Natural killer cell (primary cell): Measurements from ENCODE around the gene KRTAP5-2. TPM values are rescaled to one million over a fixed set of nuclear protein-coding genes. Genes with fewer than 3 reads are reported as not detected.
A peak's percentile ranks its signal among the peaks of the same experiment; 100 is the strongest.
"Not testable (repeated sequence)": the region's sequence is repeated elsewhere in the genome, so short reads cannot be mapped to it uniquely, and the experiment has no call there.

Source experiments
- ATAC-seq, 3 donors: fragments of 150-1000 bp in 2 of 3; fragments of 200-7000 bp in 1 of 3; cut with Tn5 transposase; 1 replicate in 1 of 3; 2 replicates in 2 of 3; pipeline ENCODE4 v1.10.0; 2021; ENCODE audit warnings: mild to moderate bottlenecking in 2 of 3, moderate library complexity in 2 of 3
- DNase-seq, 2 donors: peaks; one replicate each; pipeline versions ENCODE4 v3.0.0 to v3.0.0-alpha.2; 2013 to 2021; ENCODE audit warnings: mixed read lengths in 1 of 2
- H3K27ac ChIP-seq: one replicate; pipeline ENCODE4 v1.5.1; 2013; ENCODE audit warnings: mild to moderate bottlenecking, low read length
- H3K27me3 ChIP-seq: one replicate; pipeline ENCODE4 v1.6.1; 2013; ENCODE audit warnings: low read length; ENCODE audit not compliant: control insufficient read depth, insufficient read depth
- H3K36me3 ChIP-seq: one replicate; pipeline ENCODE4 v1.6.1; 2013; ENCODE audit warnings: low read length; ENCODE audit not compliant: control insufficient read depth, insufficient read depth
- H3K4me1 ChIP-seq: one replicate; pipeline ENCODE4 v1.6.1; 2013; ENCODE audit warnings: low read length; ENCODE audit not compliant: control insufficient read depth, insufficient read depth
- H3K4me3 ChIP-seq: one replicate; pipeline ENCODE4 v1.5.1; 2013; ENCODE audit warnings: low read length
- H3K9me3 ChIP-seq: one replicate; pipeline ENCODE4 v1.6.1; 2013; ENCODE audit warnings: low read length; ENCODE audit not compliant: control insufficient read depth, insufficient read depth
- H3K27ac Mint-ChIP-seq, 2 donors: one replicate each; pipeline ENCODE4 v1.8.0; 2022; ENCODE audit warnings: mild to moderate bottlenecking in 2 of 2, mixed read lengths in 2 of 2, moderate library complexity in 1 of 2
- H3K27me3 Mint-ChIP-seq, 2 donors: one replicate each; pipeline ENCODE4 v1.8.0; 2022; ENCODE audit warnings: low read depth in 2 of 2, mixed read lengths in 2 of 2
- H3K36me3 Mint-ChIP-seq: one replicate; pipeline ENCODE4 v1.8.0; 2022; ENCODE audit warnings: mixed read lengths
- H3K4me1 Mint-ChIP-seq, 2 donors: one replicate each; pipeline ENCODE4 v1.8.0; 2022; ENCODE audit warnings: mixed read lengths in 2 of 2
- H3K4me3 Mint-ChIP-seq: one replicate; pipeline ENCODE4 v1.8.0; 2022; ENCODE audit warnings: mild to moderate bottlenecking, moderate library complexity, mixed read lengths
- H3K9me3 Mint-ChIP-seq, 2 donors: one replicate each; pipeline ENCODE4 v1.8.0; 2022; ENCODE audit warnings: mixed read lengths in 2 of 2
- CTCF ChIP-seq: fragments of 200-600 bp; IDR thresholded peaks from one replicate; pipeline ENCODE4 v1.8.0; 2022; ENCODE audit warnings: antibody characterized with exemption
- WGBS: methylation state at CpG from one replicate; pipeline ENCODE4 v1.1.7; 2013; ENCODE audit warnings: missing lambda C conversion rate; ENCODE audit not compliant: insufficient coverage; 5-methylcytosine and 5-hydroxymethylcytosine counted together
- intact Hi-C: fragments of 100-400 bp; cut with micrococcal nuclease; formaldehyde crosslinking; loops from one replicate; pipeline ENCODE4 v1.14.2; 2022
- total RNA-seq, 4 donors: library from RNA; stranded (reverse); fragments of 120-200 nt in 1 of 4; gene quantifications; one replicate each; pipeline versions ENCODE4 v1.2.3 to v1.2.4, GENCODE V29; 2013 to 2022

Gene KRTAP5-2
- total RNA-seq, 3 donors from 2014 or later (not counting 1 experiment from before 2014, with no cell fraction given) = not detected

- Mint-ChIP-seq H3K27me3 (peaks cover 27 to 29% of the 10 kb centered on the region in 2 donors), H3K4me1 (peaks cover 20 to 22% of the 10 kb centered on the region in 2 donors), H3K4me3 (no peak overlapping the region), H3K27ac (no peak overlapping the region), H3K36me3 (no peaks in the 10 kb centered on the region), H3K9me3 (no peaks in the 10 kb centered on the region)
- Histone ChIP-seq H3K4me1 (peaks cover 23% of the 10 kb centered on the region), H3K27ac (no peak overlapping the region), H3K36me3 (no peaks in the 10 kb centered on the region), H3K4me3 (no peak overlapping the region), H3K27me3 (no peaks in the 10 kb centered on the region), H3K9me3 (no peaks in the 10 kb centered on the region)
- ATAC-seq (no peak), DNase-seq (no peak)
- 85% methylated on average over 8 of the region's 9 CpGs for WGBS
- intact Hi-C loops = no loop called here
- no peak for TF ChIP-seq CTCF
Observed at GRCh38 chr11:1592628-1593027, 5.5 kb downstream of the KRTAP5-2 start.

GRCh38 chr11:1589996-1590395 lies 8.1 kb downstream of the KRTAP5-2 start:
- Histone ChIP-seq H3K27ac (no peak overlapping the region), H3K4me3 (no peak overlapping the region), H3K27me3 (no peaks in the 10 kb centered on the region), H3K36me3 (no peaks in the 10 kb centered on the region), H3K9me3 (no peaks in the 10 kb centered on the region), H3K4me1 (peaks cover 29% of the 10 kb centered on the region)
- intact Hi-C loops = no loop called here
- Mint-ChIP-seq H3K36me3 (no peaks in the 10 kb centered on the region), H3K27me3 (peaks cover under 1 to 11% of the 10 kb centered on the region in 2 donors), H3K4me3 (peak overlapping the region; percentile 31), H3K27ac (peak overlapping the region in 1 of 2 donors; percentile 85), H3K9me3 (no peaks in the 10 kb centered on the region), H3K4me1 (peaks cover 13% of the 10 kb centered on the region in 2 donors)
- no peak for TF ChIP-seq CTCF
- DNase-seq = no peak
- no peak for ATAC-seq
- WGBS = 93% methylated on average over 6 of the region's 6 CpGs

- peaks cover 13% of the 10 kb centered on the region in 2 donors for H3K4me1 Mint-ChIP-seq
- 11% methylated on average over 6 of the region's 10 CpGs for WGBS
- H3K27ac ChIP-seq = peak overlapping the region; percentile 61
- DNase-seq (peak in 1 of 2 donors; percentile 69), ATAC-seq (peak; percentile 44 to 65 (median 55))
- H3K36me3 ChIP-seq, H3K27me3 ChIP-seq, H3K36me3 Mint-ChIP-seq, H3K27me3 Mint-ChIP-seq, H3K9me3 ChIP-seq, intact Hi-C loops, H3K9me3 Mint-ChIP-seq, H3K4me3 ChIP-seq: not testable (repeated sequence)
- peaks cover 35% of the 10 kb centered on the region for H3K4me1 ChIP-seq
- peak overlapping the region; percentile 86 for H3K4me3 Mint-ChIP-seq
- H3K27ac Mint-ChIP-seq = peak overlapping the region; percentile 85 to 90
Observed at GRCh38 chr11:1589191-1589963, 8.7 kb downstream of the KRTAP5-2 start.

- H3K4me3 Mint-ChIP-seq = no peak overlapping the region
- WGBS = 58% methylated on average over 2 of the region's 2 CpGs
- Histone ChIP-seq H3K27me3 (no peaks in the 10 kb centered on the region), H3K4me1 (peaks cover 40% of the 10 kb centered on the region), H3K27ac (no peak overlapping the region), H3K4me3 (no peak overlapping the region), H3K9me3 (no peaks in the 10 kb centered on the region), H3K36me3 (no peaks in the 10 kb centered on the region)
- no peaks in the 10 kb centered on the region for H3K9me3 Mint-ChIP-seq
- intact Hi-C loops = no loop called here
- no peak for TF ChIP-seq CTCF
- H3K27ac Mint-ChIP-seq = peak overlapping the region in 1 of 2 donors; percentile 26
- no peak for ATAC-seq
- no peak for DNase-seq
- H3K27me3 Mint-ChIP-seq = peaks cover 6 to 13% of the 10 kb centered on the region in 2 donors
- H3K36me3 Mint-ChIP-seq = no peaks in the 10 kb centered on the region
- H3K4me1 Mint-ChIP-seq = peaks cover 13% of the 10 kb centered on the region in 2 donors
Observed at GRCh38 chr11:1586699-1587098, 11.4 kb downstream of the KRTAP5-2 start.

GRCh38 chr11:1584661-1585370 lies 13.3 kb downstream of the KRTAP5-2 start, which contains the start of gene KRTAP5-1:
TSS of gene KRTAP5-1 (minus strand) at chr11:1585283. CDS start at chr11:1585249, 34 bp downstream.
- H3K36me3 Mint-ChIP-seq, DNase-seq, H3K9me3 Mint-ChIP-seq, H3K4me3 Mint-ChIP-seq, H3K4me3 ChIP-seq, H3K27ac Mint-ChIP-seq, H3K36me3 ChIP-seq, H3K9me3 ChIP-seq, H3K27ac ChIP-seq, H3K27me3 ChIP-seq, ATAC-seq, intact Hi-C loops: not testable (repeated sequence)
- 15% methylated on average over 8 of the region's 9 CpGs for WGBS
- peaks cover 38% of the 10 kb centered on the region for H3K4me1 ChIP-seq
- Mint-ChIP-seq H3K4me1 (peaks cover 13% of the 10 kb centered on the region in 2 donors), H3K27me3 (peaks cover 6 to 16% of the 10 kb centered on the region in 2 donors)
